Stimulated activated naive CD4-positive, alpha-beta T cell (primary cell): Measurements from ENCODE around the gene GPR107.

Experiments
- DNase-seq, 6 experiments: peaks; one replicate each; lab custom pipeline; 2025; lab: John Stamatoyannopoulos, UW

Gene GPR107

DNA sequence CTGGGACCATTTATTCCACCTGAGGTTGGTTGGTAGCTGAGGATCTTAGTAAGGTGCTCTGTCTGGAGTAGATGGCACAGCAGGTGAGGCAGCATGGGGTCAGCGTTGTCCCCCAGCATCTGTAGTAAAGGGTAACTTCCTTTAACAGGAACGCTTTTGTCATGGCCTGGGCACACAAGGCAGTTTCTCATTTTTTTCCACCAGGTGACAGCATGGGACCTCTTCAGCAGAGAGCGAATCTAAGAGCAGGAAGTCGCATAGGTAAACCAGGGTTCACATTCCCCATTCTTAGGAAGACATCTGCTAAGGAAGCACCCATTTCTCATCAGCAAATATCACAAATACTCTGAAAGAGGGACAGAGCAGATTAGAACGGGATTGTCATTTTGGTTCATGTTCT, 56.5 kb downstream of the GPR107 start:
- DNase-seq: peak in 2 of 6 experiments; percentile 14 to 23

DNA sequence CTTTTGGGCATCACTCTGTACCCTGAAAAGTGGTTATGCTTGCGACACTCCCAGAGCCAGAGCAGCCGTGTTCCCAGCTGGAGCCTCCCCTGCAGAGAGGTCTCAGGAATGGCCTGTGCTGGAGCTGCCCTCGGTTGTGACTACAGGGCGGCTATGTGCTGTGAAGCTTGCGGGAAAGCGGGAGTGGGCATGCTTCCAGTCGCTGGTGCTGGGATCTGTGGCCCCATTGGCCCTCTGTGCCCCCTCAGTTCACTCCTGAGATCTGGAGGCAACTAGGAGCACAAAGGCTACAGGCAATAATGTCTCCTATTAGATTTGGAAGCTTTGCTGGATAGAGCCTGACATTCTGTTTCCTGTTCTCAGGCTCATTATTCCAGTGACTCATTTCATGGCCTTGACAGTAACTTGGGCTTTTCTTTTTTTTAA, 56.9 kb downstream of the GPR107 start:
- no peak for DNase-seq

DNA sequence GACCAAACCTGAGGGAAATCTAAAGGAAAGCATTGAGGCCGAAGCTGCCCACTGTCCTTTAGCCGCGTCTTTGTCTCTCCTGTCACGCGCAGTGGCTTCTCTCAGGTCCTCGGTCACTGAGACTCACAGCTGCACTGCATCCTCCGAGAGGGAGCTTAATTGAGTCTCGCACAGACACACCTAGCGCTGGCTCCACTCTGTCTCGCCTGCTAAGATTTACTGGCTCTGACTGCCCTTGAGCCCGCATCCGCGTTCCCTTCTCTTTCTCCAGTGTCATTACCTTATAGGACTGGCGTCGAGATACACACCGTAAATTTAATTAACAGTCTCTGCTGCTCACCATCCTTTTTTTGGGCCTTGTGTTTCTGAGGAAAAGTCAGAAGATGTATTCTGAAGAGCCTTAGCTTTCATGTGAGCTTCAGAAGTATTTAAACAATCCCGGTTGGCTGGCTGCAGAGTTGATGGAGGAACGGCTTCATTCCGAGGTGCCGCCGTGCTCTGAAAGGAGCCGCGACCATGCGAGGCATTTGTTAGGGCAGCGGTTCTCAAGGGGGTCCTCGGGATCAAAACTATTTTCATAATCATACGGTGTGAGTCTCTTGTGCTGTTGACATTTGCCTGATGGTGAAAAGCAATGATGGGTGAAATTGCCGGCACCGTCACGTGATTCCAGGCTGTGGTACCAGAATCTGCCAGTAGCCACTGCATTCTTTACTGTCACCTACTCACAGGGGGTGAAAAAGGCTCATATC, 58.3 kb downstream of the GPR107 start:
- no peak for DNase-seq

DNA sequence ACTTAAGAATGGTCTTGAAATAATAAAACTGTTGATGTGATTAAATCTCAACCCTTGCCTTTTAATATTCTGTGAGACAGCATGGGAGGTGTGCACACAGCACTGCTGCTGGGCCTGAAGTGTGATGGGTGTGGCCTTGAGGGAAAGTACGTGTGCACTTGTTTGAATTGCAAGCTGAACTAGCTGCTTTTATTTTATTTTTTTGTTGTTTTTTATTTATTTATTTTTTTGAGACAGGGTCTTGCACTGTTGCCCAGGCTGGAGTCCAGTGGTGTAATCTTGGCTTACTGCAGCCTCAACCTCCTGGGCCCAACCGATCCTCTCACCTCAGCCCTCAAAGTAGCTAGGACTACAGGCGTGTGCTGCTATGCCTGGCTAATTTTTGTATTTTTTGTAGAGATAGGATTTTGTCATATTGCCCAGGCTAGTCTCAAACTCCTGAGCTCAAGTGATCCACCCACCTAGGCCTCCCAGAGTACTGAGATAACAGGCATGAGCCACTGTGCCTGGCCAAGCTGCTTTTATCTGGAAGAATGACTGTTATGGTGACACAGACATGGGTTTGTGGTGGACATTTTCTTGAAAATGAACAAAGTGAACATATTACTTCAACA, 58.9 kb downstream of the GPR107 start:
- no peak for DNase-seq

DNA sequence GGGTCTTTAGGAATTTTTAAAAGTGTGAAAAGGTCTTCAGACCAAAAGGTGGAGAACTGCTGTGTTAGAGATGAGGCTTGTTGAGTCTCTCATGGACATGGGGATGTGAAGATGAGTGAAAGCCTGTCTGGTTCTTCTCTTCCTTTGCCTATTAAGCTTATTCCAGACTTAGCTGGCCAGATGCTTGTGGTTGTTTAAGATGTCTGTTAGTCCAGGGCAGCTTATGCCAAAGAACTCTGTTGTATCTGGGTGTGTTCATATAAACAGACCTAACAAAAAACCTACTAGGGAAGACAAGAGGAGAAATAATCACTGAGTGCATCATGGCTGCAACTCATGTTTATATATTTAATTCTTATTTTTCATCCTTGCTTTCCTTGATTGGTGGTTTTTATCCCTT, 61.0 kb downstream of the GPR107 start:
- no peak for DNase-seq

DNA sequence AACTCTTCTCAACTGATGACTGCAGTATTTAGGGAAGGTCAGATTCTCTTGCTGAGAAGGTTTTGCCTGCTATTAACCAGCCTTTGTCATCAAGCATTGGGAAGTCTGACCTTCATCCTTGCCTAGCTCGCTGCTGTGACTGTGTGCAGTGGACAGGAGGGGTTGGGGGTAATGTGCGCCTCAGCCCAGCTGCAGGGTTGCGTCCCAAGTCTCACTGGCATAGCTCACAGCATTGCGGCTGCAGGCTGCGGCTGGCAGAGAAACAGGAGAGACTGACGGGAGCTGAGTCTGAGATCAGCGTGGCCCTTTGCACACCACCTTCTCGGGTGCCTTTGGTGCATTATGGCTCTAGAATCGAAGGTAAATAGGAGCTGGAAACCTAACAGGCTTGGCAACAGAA, 62.6 kb downstream of the GPR107 start:
- no peak for DNase-seq

DNA sequence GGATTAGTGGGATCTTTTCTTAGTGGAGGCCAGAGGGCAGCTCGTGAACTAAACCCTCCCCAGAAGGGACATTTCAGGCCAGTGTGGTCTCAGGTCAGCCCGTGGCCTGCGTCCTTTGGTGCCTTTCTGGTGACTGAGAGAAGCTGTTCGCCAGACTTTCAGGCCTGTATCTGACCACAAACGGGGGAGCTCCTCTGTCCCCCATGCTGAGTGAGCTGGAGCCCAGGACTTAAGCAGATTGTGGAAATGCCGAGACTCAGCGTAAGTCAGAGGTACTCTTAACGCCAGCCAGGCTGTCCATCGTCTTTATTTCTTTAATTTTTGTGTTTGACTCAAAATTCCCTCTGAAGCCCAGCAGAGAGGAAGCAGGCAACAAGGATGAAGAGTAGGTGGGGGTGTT, 63.7 kb downstream of the GPR107 start:
- DNase-seq: no peak

DNA sequence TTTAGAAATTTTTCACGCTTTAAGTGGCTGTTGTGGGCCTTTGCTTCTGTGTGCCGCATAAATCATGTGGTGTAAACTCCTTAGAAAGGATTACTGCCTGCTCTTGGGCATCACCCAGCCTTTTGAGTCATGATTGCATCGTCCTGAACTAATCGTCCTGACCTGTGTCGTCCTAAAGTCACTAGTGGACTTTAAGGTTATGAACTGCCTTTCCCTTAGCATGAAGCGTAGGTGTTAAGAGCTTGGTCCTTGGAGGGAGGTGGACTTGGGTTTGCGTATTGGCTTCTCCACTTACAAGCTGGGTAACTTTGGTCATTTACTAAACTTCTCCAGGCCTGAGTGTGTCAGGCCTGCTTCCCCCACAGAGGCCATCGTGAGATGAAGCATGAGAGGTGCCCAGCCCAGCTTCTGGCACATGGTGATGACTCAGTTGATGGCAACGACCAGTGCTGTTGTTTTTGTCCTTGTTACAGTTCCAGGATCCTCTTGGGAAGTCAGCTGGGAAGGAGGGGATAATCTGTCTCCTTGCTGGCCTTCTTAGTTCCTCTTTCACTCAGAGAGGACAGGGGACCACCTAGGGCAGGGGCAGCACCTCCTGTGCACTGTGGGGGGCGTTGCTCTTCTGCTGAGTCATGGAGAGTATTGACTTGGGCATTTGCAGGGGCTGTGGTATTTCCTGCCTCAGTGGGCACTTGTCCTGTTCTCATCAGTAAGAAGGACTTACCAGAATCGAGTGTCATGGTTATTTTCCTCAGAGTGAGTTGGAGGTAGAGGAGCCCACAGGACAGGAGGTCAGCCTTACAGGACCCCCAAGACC, 64.3 kb downstream of the GPR107 start:
- no peak for DNase-seq

DNA sequence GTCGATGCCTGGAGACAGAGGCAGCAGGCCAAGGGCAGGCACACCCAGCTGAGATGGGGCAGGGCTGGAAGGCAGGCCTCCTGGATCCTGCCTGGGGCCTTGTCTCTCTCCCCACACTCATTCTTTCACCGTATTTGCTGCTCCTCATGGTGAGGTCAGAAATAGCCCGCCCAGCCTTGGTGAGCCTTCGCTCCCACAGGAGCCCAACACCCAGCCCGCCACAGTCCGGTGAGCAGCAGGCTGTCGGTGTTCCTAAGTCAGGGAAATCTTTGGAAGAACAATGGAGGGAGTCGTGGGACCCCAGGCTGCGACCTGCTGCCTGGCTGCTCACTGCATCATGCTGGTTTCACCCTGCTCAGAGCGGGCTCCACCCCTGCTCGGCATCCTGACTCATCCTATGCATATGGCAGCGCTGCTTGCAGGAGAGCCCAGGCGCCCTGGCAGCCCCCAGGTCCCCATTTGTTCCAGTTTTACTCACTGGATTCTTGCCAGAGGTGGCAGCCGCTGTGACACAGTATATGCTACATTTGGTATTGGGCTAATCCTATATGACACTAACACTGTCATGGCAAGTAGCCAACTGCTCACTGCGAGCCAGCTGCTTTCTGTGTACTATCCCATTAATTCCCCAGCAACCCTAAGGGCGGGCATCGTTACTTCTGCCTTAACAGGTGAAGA, 65.3 kb downstream of the GPR107 start:
- DNase-seq: no peak

DNA sequence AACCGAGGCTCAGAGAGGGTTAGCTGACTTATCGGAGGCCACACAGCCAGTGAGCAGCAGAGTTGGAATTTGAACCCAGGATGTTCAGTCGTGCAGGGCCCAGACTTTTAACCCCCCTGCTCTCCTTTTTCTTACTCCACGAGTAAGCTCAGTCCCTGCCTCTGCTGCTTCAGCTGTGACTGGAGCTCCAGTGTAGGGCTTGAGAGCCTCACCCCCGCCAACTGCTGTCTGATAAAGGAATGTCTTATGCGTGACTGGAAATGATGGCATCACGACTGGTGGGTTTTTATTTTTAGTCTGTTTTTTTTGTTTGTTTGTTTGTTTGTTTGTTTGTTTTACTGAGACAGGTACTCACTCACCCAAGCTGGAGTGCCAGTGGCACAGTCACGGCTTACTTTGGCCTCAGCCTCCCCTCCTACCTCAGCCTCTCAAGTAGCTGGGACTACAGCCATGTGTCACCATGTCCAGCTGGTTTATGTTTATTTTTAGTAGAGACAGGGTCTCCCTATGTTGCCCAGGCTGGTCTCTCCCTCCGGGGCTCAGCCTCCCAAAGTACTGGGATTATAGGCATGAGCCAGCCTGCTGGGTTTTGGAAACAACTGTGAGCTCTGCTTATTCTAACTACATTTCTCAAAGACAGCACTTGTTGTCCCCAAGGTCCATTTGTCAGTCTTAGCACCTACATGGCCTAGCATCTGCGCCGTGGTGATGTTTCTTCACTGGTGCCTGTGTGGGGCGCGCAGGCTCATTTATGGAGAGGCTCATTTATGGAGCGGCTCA, 66.0 kb downstream of the GPR107 start:
- DNase-seq: no peak

DNA sequence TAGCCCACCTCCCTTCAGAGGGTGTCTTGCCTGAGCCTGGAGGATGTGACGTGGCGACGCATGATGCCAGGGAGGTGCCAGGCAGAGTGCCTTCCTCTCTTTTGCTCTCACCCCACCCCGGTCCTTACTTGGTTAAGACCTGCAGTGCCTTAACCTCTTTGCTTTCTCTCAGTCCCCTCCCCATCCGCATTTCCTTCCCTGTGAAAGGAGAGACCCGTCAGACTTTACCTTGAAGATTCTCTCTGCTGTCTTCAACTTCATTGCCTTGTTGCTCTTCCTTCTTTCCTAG, 66.5 kb downstream of the GPR107 start:
- DNase-seq: no peak

DNA sequence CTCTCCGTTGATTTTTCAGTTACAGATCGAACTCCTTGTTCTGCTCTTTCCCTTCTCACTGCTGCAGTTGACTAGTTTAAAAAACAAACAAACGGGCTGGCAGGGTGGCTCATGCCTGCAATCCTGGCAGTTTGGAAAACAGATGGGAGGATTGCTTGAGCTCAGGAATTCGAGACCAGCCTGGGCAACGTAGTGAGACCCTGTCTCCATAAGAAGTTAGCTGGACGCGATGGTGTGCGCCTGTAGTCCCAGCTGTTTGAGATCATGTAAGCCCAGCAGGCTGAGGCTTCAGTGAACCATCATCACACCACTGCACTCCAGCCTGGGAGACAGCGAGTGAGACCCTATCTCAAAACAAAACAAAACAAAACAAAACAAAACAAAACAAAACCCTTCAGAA, 67.1 kb downstream of the GPR107 start:
- DNase-seq: no peak

DNA sequence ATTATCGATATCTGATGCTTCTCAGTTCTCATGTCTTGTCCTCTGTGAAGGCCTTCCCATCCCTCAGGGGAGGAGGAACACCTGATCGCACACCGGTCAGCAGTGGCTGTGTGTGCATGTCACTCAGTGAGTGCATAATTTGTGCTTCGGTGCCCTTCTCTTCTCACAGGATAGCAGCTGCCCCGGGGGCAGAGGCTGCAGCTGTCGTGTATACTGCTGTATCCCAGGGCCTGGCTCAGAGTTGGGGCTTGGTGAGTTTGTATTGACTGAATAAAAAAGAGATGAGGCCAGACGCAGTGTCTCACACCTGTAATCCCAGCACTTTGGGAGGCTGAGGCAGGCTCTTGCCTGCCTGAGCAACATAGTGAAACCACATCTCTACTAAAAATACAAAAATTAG, 68.8 kb downstream of the GPR107 start:
- no peak for DNase-seq

DNA sequence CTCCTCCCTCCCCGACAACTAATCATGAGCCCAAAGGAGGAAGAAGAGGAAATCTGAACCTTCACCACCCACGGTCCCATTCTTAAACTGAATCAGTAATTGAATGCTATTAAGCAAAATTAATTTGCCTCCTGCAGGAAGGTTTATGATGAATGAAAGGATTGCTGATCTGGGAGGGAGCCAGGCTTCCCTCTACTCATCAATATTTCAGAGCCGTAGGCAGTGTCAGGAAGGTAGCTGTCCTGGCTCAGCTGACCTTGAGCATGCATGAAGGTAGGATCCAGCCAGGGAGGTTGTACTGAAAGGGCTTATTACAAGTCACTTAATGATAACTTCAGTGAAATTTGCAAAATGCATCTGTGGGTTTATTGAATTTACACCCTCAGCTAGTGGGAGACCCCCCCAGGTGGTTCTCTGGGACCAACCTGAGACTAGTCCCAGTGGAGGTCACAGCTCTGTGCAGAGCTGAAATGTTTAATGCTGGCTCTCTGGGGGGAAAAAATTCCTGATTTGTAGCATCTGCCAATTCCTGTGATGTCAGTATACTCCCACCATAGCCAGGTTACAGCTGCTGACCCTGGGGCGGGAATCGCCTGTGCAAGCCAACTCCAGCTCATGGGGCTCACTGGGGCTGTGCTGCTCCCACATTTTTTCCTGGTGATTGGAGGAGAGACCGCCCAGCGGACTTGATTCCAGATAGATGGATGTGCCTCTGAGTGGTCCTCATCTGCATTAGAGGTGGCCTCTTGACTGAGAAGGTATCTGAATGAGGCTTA, 70.6 kb downstream of the GPR107 start:
- no peak for DNase-seq

DNA sequence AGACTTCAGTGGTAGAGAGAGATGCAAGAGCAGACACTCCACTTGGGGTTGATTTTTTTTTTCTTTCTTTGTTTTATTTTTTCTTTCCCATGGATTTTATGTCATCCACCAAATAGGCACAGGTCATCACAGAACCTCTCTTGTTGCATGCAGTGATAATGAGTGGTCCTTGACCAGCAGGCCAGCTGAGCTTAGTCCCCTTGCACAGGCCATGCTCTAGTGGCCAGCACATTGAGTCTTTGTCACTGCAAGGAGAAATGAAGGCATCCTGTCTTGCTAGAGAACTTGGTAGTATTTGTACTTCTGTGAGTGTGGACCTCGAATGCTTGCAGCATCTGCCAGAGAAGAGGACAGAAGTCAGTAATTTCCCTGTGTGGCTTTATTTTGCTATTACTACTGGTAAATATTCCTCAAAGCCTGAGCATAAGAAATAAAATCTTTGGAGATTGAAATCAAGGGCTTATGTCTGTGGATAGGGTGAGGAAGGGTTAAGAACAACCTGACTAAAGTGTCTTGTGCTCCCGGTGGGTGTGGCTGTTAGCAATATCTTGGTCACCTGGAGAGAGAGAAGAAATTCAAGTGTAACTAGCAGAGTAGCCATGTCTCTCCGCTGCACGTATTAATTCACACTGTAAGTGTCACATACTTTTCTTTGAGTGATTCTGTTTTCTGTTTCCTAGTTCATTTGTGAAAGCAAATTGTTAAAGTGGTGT, 73.2 kb downstream of the GPR107 start:
- no peak for DNase-seq

DNA sequence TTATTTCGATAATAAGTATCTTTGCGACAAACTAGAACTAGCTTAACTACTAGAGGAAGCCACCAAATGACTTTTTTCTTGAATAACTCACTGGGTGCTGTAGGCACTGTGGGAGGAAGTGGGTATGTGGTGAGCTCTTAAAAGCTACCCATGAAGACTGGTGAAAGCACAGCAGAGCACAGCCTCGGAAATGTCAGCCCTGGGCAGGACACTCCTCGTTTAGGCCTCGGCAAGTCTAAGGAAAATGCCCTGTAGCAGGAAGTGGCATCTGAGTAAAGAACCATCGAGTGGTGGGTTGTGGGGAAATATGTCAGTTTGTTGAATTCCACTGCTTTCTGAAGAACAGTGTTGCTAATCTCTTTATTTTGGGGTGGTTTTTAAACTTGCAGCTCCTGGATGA, 74.5 kb downstream of the GPR107 start:
- DNase-seq: peak; percentile 29 to 87 (median 70)

DNA sequence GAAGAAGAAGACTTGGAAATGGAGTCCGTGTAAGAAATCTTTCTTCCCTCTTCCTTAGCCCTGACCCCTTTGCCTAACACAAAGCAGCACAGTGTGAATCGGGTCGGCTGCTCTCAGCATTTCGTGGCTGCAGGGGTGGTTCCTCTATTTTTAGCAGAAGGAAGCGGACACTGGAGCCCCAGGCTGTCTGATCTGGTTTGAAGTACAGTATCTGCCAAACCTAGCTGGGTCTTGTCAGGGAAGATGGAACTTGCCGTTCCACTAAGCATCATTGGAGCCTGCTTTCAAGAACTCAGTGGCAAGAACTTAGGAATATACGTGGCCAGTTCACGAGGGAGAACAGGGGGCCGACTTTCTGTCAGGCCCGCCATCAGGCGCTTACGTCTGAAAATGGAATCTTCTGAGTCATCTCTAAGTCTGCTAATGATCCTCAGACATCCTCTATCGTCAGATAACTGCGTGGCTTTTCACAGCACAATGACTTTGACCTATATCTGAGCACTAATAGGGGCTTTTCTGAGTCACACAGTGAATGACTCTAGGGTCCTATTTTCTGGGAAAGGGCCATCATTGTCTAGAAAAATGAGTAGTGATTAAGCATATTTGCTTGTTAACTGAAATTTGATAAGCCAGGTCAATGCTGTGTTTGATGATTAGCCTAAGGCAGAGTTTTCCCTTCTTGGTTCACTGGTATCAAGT, 75.2 kb downstream of the GPR107 start:
- peak in 4 of 6 experiments; percentile 22 to 29 (median 22) for DNase-seq

DNA sequence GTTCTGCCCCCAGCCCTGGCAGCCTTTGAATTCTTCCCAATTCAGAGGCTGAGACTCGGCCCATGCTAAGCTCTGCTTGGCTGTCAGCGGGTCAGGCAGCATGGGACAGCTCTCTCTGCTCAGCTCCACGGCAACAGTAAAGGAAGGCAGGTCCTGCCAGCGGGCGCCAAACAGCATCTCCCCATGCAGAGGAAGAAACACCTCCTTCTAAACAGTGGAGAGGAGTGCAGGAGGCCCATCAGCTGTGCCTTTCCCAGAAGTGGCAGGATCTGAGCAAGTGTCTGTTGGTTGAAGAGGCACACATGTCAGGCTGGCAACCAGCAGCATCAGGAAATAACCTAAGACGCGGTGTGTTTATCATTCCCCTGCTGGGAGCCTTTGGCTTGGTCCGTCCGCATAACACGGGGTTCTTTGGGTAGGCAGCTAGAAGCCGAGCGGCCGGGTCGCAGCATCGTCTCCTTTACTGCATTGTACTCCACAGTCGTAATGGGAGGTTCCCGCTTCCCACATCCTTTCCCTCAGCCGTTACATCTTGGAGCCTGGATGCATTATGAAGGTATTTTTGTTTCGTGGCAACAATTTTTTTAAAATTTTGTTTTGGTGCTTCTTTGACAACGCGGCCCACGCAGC, 75.8 kb downstream of the GPR107 start:
- DNase-seq: peak in 1 of 6 experiments; percentile 8

DNA sequence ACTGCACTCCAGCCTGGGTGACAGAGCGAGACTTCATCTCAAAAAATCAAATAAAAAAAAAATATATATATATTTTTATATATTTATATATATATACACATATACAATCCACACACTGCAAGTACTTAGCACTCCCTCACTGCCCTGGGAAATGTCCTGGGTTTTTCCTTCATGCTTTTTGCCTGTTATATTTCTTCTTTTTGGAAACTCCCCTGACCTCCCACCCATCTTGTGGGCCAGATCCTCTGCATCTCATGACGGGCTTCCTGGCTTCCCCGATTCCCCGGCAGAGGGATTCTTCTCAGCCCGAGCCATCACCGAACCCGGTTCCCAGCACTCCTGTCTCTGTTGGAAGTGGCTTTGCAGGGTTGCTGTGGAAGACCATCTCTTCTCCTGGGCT, 79.0 kb downstream of the GPR107 start:
- DNase-seq: no peak
